Measurements from ENCODE around the gene VMAC. TPM values are rescaled to one million over a fixed set of nuclear protein-coding genes. Genes with fewer than 3 reads are reported as not detected.

VMAC gene
- total RNA-seq, 1 donor from 2014 or later, result 4.6 TPM

DNA sequence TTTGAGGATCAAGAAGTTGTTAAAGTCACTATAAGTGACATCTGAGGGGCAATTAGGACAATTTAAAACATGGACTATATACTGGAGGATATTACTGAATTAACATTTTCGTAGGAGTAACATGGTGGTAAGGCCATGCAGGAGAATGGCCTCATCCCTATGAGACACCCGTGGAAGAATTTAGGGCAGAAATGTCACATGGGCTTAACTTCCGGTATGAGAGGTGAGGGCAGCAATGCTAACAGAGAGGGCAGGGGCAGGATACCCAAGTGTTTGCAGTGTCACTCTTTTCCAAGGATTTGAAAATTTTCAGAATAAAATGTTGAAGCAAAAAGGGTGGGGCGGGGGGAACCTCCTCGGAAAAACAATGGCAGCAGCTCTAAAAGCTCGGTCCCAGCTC lies 49.6 kb downstream of the VMAC start:
- TF ChIP-seq, protein P1, sequence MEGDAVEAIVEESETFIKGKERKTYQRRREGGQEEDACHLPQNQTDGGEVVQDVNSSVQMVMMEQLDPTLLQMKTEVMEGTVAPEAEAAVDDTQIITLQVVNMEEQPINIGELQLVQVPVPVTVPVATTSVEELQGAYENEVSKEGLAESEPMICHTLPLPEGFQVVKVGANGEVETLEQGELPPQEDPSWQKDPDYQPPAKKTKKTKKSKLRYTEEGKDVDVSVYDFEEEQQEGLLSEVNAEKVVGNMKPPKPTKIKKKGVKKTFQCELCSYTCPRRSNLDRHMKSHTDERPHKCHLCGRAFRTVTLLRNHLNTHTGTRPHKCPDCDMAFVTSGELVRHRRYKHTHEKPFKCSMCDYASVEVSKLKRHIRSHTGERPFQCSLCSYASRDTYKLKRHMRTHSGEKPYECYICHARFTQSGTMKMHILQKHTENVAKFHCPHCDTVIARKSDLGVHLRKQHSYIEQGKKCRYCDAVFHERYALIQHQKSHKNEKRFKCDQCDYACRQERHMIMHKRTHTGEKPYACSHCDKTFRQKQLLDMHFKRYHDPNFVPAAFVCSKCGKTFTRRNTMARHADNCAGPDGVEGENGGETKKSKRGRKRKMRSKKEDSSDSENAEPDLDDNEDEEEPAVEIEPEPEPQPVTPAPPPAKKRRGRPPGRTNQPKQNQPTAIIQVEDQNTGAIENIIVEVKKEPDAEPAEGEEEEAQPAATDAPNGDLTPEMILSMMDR (IDR thresholded peaks at IDR 0.05), result no peak
- TF ChIP-seq EZH2 (IDR thresholded peaks at IDR 0.05), result no peak
- H3K27me3 Mint-ChIP-seq (ENCODE audit: insufficient read depth, low read depth), result peaks cover 2% of the 10 kb centered on the region
- H3K4me1 Mint-ChIP-seq, result peaks cover 87% of the 10 kb centered on the region
- peaks cover 2% of the 10 kb centered on the region for H3K36me3 Mint-ChIP-seq
- peaks cover 100% of the 10 kb centered on the region for H4K20me1 ChIP-seq (ENCODE audit: low read depth)
- H3K27me3 ChIP-seq, result no peaks in the 10 kb centered on the region
- H3K27ac Mint-ChIP-seq, result peak overlapping the region; percentile 23
- peaks cover 95% of the 10 kb centered on the region for H3K79me2 ChIP-seq (ENCODE audit: low read depth)
- H3K9me3 ChIP-seq (ENCODE audit: low read depth), result no peaks in the 10 kb centered on the region
- H3K36me3 ChIP-seq, result no peaks in the 10 kb centered on the region
- H3K4me1 ChIP-seq, result peaks cover 81% of the 10 kb centered on the region
- no peaks in the 10 kb centered on the region for H3K9me3 Mint-ChIP-seq
- peak overlapping the region; percentile 21 for H3K27ac ChIP-seq
- no peak for DNase-seq (ENCODE audit: low spot score)
- H3F3A ChIP-seq (ENCODE audit: low read depth), result peaks cover 39% of the 10 kb centered on the region
- H2AFZ ChIP-seq (replicated peaks), result no peak overlapping the region
- H3K4me2 ChIP-seq, result peak overlapping the region; percentile 40
- H3K9ac ChIP-seq, result no peak overlapping the region
- H3K4me3 ChIP-seq, result no peak overlapping the region
- no peak overlapping the region for H3K4me3 Mint-ChIP-seq

DNA sequence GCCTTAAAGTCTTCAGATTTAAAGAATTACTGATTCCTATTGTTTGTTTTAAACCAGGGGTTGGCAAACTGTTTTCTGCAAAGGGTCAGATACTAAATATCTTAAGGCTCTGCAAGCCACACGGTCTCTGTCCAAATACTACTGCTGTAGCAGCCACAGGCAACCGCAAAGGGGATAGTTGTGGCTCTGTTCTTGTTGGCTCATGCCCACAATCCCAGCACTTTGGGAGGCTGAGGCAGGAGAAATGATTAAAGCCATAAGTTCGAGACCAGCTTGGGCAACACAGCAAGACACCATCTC lies 50.9 kb downstream of the VMAC start:
- no peaks in the 10 kb centered on the region for H3K27me3 ChIP-seq
- Mint-ChIP-seq H3K27me3 (ENCODE audit: insufficient read depth, low read depth) (peaks cover 2% of the 10 kb centered on the region), H3K36me3 (peaks cover 2% of the 10 kb centered on the region), H3K4me3 (no peak overlapping the region), H3K27ac (no peak overlapping the region), H3K9me3 (no peaks in the 10 kb centered on the region), H3K4me1 (peaks cover 87% of the 10 kb centered on the region)
- no peak overlapping the region for H3K4me3 ChIP-seq
- no peak overlapping the region for H3K4me2 ChIP-seq
- no peak for DNase-seq (ENCODE audit: low spot score)
- peaks cover 71% of the 10 kb centered on the region for H3K4me1 ChIP-seq
- H3F3A ChIP-seq (ENCODE audit: low read depth), result peaks cover 28% of the 10 kb centered on the region
- H3K79me2 ChIP-seq (ENCODE audit: low read depth), result peaks cover 95% of the 10 kb centered on the region
- TF ChIP-seq EZH2 (IDR thresholded peaks at IDR 0.05) (no peak), EZH2phosphoT487 (IDR thresholded peaks at IDR 0.05) (no peak)
- TF ChIP-seq, protein P1 (IDR thresholded peaks at IDR 0.05), result no peak
- H3K27ac ChIP-seq, result no peak overlapping the region
- H2AFZ ChIP-seq (replicated peaks), result no peak overlapping the region
- H4K20me1 ChIP-seq (ENCODE audit: low read depth), result peaks cover 100% of the 10 kb centered on the region
- H3K36me3 ChIP-seq, result no peaks in the 10 kb centered on the region
- no peak overlapping the region for H3K9ac ChIP-seq
- no peaks in the 10 kb centered on the region for H3K9me3 ChIP-seq (ENCODE audit: low read depth)

DNA sequence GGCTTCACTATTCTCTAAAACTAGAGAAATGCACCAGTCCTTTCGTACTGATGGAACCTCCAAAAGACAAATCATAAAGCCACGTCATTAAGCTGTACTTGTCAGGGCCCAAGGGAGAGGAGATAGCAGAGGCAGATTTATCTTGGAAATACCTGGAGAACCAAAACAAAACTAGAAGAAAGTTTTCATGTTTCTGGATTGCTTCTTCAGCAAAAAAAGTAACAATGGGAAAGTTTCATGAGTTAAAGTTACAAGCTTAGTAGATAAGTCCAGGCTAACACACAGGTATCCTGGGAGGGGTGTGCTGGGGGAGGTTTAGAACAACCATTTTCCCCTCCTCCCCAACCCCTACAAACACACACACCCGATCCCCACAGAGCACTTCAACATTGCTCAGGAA lies 51.7 kb downstream of the VMAC start:
- Mint-ChIP-seq H3K27me3 (ENCODE audit: insufficient read depth, low read depth) (peaks cover 2% of the 10 kb centered on the region), H3K4me1 (peaks cover 84% of the 10 kb centered on the region), H3K9me3 (no peaks in the 10 kb centered on the region), H3K36me3 (no peaks in the 10 kb centered on the region), H3K27ac (no peak overlapping the region), H3K4me3 (no peak overlapping the region)
- no peaks in the 10 kb centered on the region for H3K9me3 ChIP-seq (ENCODE audit: low read depth)
- H3K4me2 ChIP-seq, result no peak overlapping the region
- peaks cover 100% of the 10 kb centered on the region for H3K79me2 ChIP-seq (ENCODE audit: low read depth)
- TF ChIP-seq EZH2 (IDR thresholded peaks at IDR 0.05) (no peak), EZH2phosphoT487 (IDR thresholded peaks at IDR 0.05) (no peak)
- TF ChIP-seq, protein P1 (IDR thresholded peaks at IDR 0.05), result no peak
- no peak overlapping the region for H3K4me3 ChIP-seq
- H3K27me3 ChIP-seq, result no peaks in the 10 kb centered on the region
- peaks cover 63% of the 10 kb centered on the region for H3K4me1 ChIP-seq
- H3K9ac ChIP-seq, result no peak overlapping the region
- H3F3A ChIP-seq (ENCODE audit: low read depth), result peaks cover 21% of the 10 kb centered on the region
- H3K36me3 ChIP-seq, result no peaks in the 10 kb centered on the region
- H4K20me1 ChIP-seq (ENCODE audit: low read depth), result peaks cover 100% of the 10 kb centered on the region
- no peak overlapping the region for H2AFZ ChIP-seq (replicated peaks)
- H3K27ac ChIP-seq, result no peak overlapping the region
- no peak for DNase-seq (ENCODE audit: low spot score)

DNA sequence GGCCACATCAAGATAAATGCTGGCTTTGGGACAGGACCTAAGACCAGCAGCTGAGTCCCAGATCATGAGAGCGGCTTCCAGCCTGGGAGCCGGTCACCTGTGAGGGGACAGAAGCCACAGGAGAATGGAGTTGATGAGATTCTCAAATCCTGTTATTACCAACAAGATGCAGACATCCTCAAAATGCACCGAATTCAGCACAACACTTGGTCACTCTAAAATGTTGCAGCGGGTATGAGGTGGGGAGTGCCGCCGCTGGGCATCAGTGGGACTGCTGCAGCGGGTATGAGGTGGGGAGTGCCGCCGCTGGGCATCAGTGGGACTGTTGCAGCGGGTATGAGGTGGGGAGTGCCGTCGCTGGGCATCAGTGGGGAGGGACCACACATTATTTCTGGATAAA lies 52.1 kb downstream of the VMAC start:
- H3K9me3 Mint-ChIP-seq, result no peaks in the 10 kb centered on the region
- peaks cover 2% of the 10 kb centered on the region for H3K27me3 Mint-ChIP-seq (ENCODE audit: insufficient read depth, low read depth)
- DNase-seq (ENCODE audit: low spot score), result no peak
- Histone ChIP-seq H3F3A (ENCODE audit: low read depth) (peaks cover 17% of the 10 kb centered on the region), H3K79me2 (ENCODE audit: low read depth) (peaks cover 100% of the 10 kb centered on the region), H3K36me3 (no peaks in the 10 kb centered on the region), H4K20me1 (ENCODE audit: low read depth) (peaks cover 100% of the 10 kb centered on the region), H3K9ac (no peak overlapping the region), H3K4me2 (no peak overlapping the region), H2AFZ (replicated peaks) (no peak overlapping the region), H3K4me1 (peaks cover 59% of the 10 kb centered on the region), H3K27ac (no peak overlapping the region), H3K4me3 (no peak overlapping the region), H3K9me3 (ENCODE audit: low read depth) (no peaks in the 10 kb centered on the region), H3K27me3 (no peaks in the 10 kb centered on the region)
- H3K36me3 Mint-ChIP-seq, result no peaks in the 10 kb centered on the region
- no peak overlapping the region for H3K27ac Mint-ChIP-seq
- peaks cover 81% of the 10 kb centered on the region for H3K4me1 Mint-ChIP-seq
- no peak for TF ChIP-seq EZH2phosphoT487 (IDR thresholded peaks at IDR 0.05)
- TF ChIP-seq, protein P1 (IDR thresholded peaks at IDR 0.05), result no peak
- no peak for TF ChIP-seq EZH2 (IDR thresholded peaks at IDR 0.05)
- H3K4me3 Mint-ChIP-seq, result no peak overlapping the region

Measured in neural progenitor cell (in vitro differentiated cells).